ENCODE data around the gene SUN3.
"Not testable (repeated sequence)": the region's sequence is repeated elsewhere in the genome, so short reads cannot be mapped to it uniquely, and the experiment has no call there.

DNA sequence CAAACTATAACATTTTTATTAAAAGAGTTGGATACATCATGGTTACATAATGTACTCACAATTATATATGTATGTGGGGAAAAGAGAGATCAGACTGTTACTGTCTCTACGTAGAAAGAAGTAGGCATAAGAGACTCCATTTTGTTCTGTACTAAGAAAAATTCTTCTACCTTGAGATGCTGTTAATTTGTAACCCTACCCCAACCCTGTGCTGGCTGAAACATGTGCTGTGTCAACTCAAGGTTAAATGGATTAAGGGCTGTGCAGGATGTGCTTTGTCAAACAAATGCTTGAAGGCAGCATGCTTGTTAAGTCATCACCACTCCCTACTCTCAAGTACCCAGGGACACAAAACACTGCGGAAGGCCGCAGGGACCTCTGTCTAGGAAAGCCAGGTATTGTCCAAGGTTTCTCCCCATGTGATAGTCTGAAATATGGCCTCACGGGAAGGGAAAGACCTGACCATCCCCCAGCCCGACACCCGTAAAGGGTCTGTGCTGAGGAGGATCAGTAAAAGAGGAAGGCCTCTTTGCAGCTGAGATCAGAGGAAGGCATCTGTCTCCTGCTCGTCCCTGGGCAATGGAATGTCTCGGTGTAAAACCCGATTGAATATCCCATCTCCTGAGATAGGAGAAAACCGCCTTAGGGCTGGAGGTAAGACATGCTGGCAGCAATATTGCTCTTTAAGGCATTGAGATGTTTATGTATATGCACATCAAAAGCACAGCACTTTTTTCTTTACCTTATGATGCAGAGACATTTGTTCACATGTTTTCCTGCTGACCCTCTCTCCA, 39.1 kb downstream of the SUN3 start:
- TF ChIP-seq, protein P1, sequence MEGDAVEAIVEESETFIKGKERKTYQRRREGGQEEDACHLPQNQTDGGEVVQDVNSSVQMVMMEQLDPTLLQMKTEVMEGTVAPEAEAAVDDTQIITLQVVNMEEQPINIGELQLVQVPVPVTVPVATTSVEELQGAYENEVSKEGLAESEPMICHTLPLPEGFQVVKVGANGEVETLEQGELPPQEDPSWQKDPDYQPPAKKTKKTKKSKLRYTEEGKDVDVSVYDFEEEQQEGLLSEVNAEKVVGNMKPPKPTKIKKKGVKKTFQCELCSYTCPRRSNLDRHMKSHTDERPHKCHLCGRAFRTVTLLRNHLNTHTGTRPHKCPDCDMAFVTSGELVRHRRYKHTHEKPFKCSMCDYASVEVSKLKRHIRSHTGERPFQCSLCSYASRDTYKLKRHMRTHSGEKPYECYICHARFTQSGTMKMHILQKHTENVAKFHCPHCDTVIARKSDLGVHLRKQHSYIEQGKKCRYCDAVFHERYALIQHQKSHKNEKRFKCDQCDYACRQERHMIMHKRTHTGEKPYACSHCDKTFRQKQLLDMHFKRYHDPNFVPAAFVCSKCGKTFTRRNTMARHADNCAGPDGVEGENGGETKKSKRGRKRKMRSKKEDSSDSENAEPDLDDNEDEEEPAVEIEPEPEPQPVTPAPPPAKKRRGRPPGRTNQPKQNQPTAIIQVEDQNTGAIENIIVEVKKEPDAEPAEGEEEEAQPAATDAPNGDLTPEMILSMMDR (IDR thresholded peaks at IDR 0.05) = not testable (repeated sequence)
- not testable (repeated sequence) for TF ChIP-seq POLR2A (IDR thresholded peaks at IDR 0.05)
